AG09319 (cell line): ENCODE data around the gene VAMP1.

Source experiments
- DNase-seq: peaks from one replicate; pipeline ENCODE4 v3.0.0-alpha.2; 2010; ENCODE audit warnings: low read depth; ENCODE audit errors: extremely low read depth
- CTCF ChIP-seq: IDR thresholded peaks from 2 replicates; pipeline ENCODE4 v1.5.1; 2011; ENCODE audit warnings: low read depth, mild to moderate bottlenecking, inconsistent platforms, low read length, moderate library complexity

Gene VAMP1

GRCh38 chr12:6442836-6443235 is 27.6 kb downstream of the VAMP1 start:
- no peak for DNase-seq
- TF ChIP-seq CTCF: no peak

- DNase-seq: no peak
- no peak for TF ChIP-seq CTCF
These were observed 30.1 kb downstream of the VAMP1 start for GRCh38 chr12:6440391-6440790.

GRCh38 chr12:6438345-6438744 is 32.1 kb downstream of the VAMP1 start:
- no peak for TF ChIP-seq CTCF

GRCh38 chr12:6437586-6437985 is 32.9 kb downstream of the VAMP1 start:
- no peak for TF ChIP-seq CTCF

More at GRCh38 chr12:6438345-6438744, 32.1 kb downstream of the VAMP1 start:
- DNase-seq: no peak

GRCh38 chr12:6435961-6436715 is 34.3 kb downstream of the VAMP1 start:
- no peak for TF ChIP-seq CTCF
- no peak for DNase-seq

More at GRCh38 chr12:6437586-6437985, 32.9 kb downstream of the VAMP1 start:
- DNase-seq: no peak

- no peak for TF ChIP-seq CTCF
- DNase-seq: no peak
These were observed 36.0 kb downstream of the VAMP1 start for GRCh38 chr12:6434205-6435140.

- no peak for DNase-seq
- no peak for TF ChIP-seq CTCF
These were observed 37.5 kb downstream of the VAMP1 start for GRCh38 chr12:6432991-6433390.
